ENCODE data around the gene KAT2A.

DNA sequence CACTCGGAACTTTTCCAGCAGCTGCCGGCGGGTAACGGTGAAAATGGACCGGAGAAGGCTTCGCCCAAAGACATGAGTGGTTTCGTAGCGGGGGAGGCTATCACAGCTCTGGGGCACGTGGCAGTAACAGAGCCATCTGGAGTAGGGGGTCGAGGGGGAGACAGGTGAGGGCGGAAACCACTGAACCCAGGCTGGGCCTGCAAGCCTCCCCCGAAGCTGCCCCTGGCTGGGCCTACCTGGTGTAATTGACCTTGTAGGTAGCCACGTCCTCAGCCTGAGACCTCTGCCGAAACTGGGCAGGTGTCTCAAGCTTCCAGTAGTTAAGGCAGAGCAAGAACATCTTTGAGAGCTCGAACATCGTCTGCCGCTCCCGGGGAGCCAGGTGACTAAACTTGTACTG, 1.9 kb downstream of the KAT2A start:
- no peak for TF ChIP-seq CTCF (IDR thresholded peaks at IDR 0.05)
- TF ChIP-seq EZH2 (IDR thresholded peaks at IDR 0.05), result no peak

Data from neural progenitor cell (in vitro differentiated cells).